HepG2 (cell line): ENCODE results near the gene WEE1. TPM values are rescaled to one million over a fixed set of nuclear protein-coding genes. Genes with fewer than 3 reads are reported as not detected.

ENCODE experiments used
- CCDC6 ChIP-seq: sonication (generic); formaldehyde crosslinking; IDR thresholded peaks from 2 replicates; pipeline ENCODE4 v1.8.1; 2022; ENCODE audit warnings: mild to moderate bottlenecking, missing genetic modification reagents, moderate library complexity
- DPF2 ChIP-seq: sonication (generic); formaldehyde crosslinking; IDR thresholded peaks from 2 replicates; pipeline ENCODE4 v1.4.0; 2020; ENCODE audit warnings: mild to moderate bottlenecking, low read depth, missing genetic modification reagents, borderline replicate concordance
- FOSL1 ChIP-seq: sonication (generic); formaldehyde crosslinking; IDR thresholded peaks from 2 replicates; pipeline ENCODE4 v1.9.0; 2021; ENCODE audit warnings: missing genetic modification reagents, borderline replicate concordance
- HOXA5 ChIP-seq: sonication (generic); formaldehyde crosslinking; IDR thresholded peaks from 2 replicates; pipeline ENCODE4 v1.4.0; 2020; ENCODE audit warnings: missing genetic modification reagents
- JUN ChIP-seq: sonication (generic); formaldehyde crosslinking; IDR thresholded peaks from 2 replicates; pipeline ENCODE4 v1.4.0; 2020; ENCODE audit warnings: mild to moderate bottlenecking, missing genetic modification reagents
- KLF9 ChIP-seq: IDR thresholded peaks from 2 replicates; pipeline ENCODE4 v1.6.1; 2016; ENCODE audit warnings: low read depth
- MXI1 ChIP-seq: IDR thresholded peaks from 3 replicates; pipeline ENCODE4 v1.6.1; 2012; ENCODE audit warnings: low read depth, low read length, inconsistent platforms, borderline replicate concordance
- PCBP2 ChIP-seq: fragments of 200-400 bp; formaldehyde crosslinking; optimal IDR thresholded peaks from 2 replicates; pipeline ENCODE3; 2018; ENCODE audit warnings: low read length, low read depth; ENCODE audit not compliant: poor library complexity, severe bottlenecking
- POLR2A ChIP-seq, 2 experiments: IDR thresholded peaks; 2 replicates each; pipeline ENCODE4 v1.6.1; 2011; ENCODE audit warnings: low read depth in 2 of 2, low read length in 2 of 2, mild to moderate bottlenecking in 1 of 2, moderate library complexity in 1 of 2; ENCODE audit not compliant: insufficient read depth in 1 of 2
- RCOR2 ChIP-seq: IDR thresholded peaks from 2 replicates; pipeline ENCODE4 v1.6.1; 2016; ENCODE audit warnings: missing biosample characterization, missing genetic modification reagents
- RORA ChIP-seq: sonication (generic); formaldehyde crosslinking; IDR thresholded peaks from 2 replicates; pipeline ENCODE4 v1.5.0; 2020; ENCODE audit warnings: mild to moderate bottlenecking, missing genetic modification reagents, moderate library complexity
- TEAD3 ChIP-seq: optimal IDR thresholded peaks from 2 replicates; pipeline ENCODE3; 2016; ENCODE audit warnings: borderline replicate concordance
- ZNF205 ChIP-seq: IDR thresholded peaks from 2 replicates; pipeline ENCODE4 v1.6.1; 2018; ENCODE audit warnings: missing biosample characterization, missing genetic modification reagents
- ZNF292 ChIP-seq: sonication (generic); formaldehyde crosslinking; IDR thresholded peaks from 2 replicates; pipeline ENCODE4 v1.8.1; 2022; ENCODE audit warnings: mild to moderate bottlenecking, low read depth, missing genetic modification reagents, borderline replicate concordance
- ZNF563 ChIP-seq: sonication (generic); formaldehyde crosslinking; IDR thresholded peaks from 2 replicates; pipeline ENCODE4 v1.8.0; 2022; ENCODE audit warnings: mild to moderate bottlenecking, moderate library complexity, missing genetic modification reagents
- ZNF652 ChIP-seq: IDR thresholded peaks from 2 replicates; pipeline ENCODE4 v1.6.1; 2016; ENCODE audit warnings: low read depth, borderline replicate concordance
- ZNF674 ChIP-seq: sonication (generic); formaldehyde crosslinking; IDR thresholded peaks from 2 replicates; pipeline ENCODE4 v1.5.0; 2020; ENCODE audit warnings: low read depth, mild to moderate bottlenecking, missing genetic modification reagents
- ZNF879 ChIP-seq: sonication (generic); formaldehyde crosslinking; IDR thresholded peaks from 2 replicates; pipeline ENCODE4 v1.8.1; 2023; ENCODE audit warnings: missing genetic modification reagents
- ZSCAN9 ChIP-seq: IDR thresholded peaks from 2 replicates; pipeline ENCODE4 v1.6.1; 2016; ENCODE audit warnings: borderline replicate concordance
- polyA plus RNA-seq, 8 experiments: library from polyadenylated mRNA; depleted of rRNA in 3 of 8; stranded (reverse) in 7 of 8; unstranded in 1 of 8; fragments of >200 nt; fragmentation: Illumina TruSeq in 4 of 8; extraction: Trizol in 4 of 8; gene quantifications; 2 replicates each; pipeline versions ENCODE4 v1.2.1 to v1.2.3, GENCODE V29; 2011 to 2016; ENCODE audit warnings: low read depth in 4 of 8, missing spikeins in 1 of 8, mixed read lengths in 1 of 8; ENCODE audit not compliant: insufficient read depth in 1 of 8
- total RNA-seq, 5 experiments: library from RNA; depleted of rRNA; stranded (reverse); fragments of >200 nt; fragmentation: Illumina TruSeq; extraction: Trizol; gene quantifications; 2 replicates each; pipeline ENCODE4 v1.2.3, GENCODE V29; 2016; ENCODE audit warnings: low read depth in 1 of 5
- TF ChIP-seq, protein P1 (sequence below): sonication (generic); formaldehyde crosslinking; IDR thresholded peaks from 2 replicates; pipeline ENCODE4 v1.4.0; 2020; ENCODE audit warnings: mild to moderate bottlenecking, missing genetic modification reagents
- TF ChIP-seq, protein P2 (sequence below): sonication (generic); formaldehyde crosslinking; IDR thresholded peaks from 2 replicates; pipeline ENCODE4 v1.4.0; 2020; ENCODE audit warnings: mild to moderate bottlenecking, missing genetic modification reagents

The WEE1 gene
- total and polyA plus RNA-seq, 2 of the 13 experiments (the other 11 are each of a cell fraction or from before 2014, with no cell fraction given), result 31.4 to 63.7 TPM

DNA sequence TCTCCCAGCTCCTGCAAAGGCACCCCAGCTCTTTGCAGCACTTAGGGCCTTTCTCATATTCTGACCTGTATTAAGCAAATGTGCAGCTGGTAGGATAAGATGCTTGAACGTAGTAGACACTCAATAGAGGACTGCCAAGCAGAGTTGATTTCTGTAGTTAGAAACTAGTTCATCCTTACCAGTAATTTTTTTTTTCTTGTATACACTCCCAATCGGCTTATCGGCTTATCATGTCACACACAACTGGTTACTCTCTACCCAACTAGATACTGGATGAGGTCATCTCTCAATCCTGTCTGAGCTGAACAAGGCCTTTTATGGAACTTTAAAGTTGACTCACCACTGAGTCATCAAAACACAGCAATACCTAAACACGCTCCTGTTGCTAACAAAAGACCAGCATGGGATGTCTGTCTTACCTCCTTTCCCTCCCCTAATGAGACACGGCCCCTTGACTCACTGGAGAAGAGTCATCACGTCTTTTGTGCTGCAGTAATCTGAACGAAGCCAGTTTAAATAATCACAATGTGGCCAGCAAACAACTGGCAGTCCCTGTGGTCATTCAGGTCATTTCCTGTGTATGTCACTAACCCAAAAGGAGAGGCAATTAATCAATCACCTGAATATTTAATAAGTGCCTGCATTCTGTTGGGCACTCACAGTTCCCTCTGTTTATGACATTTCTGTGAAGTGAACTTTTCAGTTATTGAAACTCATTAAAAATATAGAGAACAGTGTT lies 7.5 kb upstream of the WEE1 start (continued):
- TF ChIP-seq, protein P1, sequence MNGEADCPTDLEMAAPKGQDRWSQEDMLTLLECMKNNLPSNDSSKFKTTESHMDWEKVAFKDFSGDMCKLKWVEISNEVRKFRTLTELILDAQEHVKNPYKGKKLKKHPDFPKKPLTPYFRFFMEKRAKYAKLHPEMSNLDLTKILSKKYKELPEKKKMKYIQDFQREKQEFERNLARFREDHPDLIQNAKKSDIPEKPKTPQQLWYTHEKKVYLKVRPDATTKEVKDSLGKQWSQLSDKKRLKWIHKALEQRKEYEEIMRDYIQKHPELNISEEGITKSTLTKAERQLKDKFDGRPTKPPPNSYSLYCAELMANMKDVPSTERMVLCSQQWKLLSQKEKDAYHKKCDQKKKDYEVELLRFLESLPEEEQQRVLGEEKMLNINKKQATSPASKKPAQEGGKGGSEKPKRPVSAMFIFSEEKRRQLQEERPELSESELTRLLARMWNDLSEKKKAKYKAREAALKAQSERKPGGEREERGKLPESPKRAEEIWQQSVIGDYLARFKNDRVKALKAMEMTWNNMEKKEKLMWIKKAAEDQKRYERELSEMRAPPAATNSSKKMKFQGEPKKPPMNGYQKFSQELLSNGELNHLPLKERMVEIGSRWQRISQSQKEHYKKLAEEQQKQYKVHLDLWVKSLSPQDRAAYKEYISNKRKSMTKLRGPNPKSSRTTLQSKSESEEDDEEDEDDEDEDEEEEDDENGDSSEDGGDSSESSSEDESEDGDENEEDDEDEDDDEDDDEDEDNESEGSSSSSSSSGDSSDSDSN, result no peak
- no peak for TF ChIP-seq PCBP2
- no peak for TF ChIP-seq ZNF674 (CRISPR knock-in tag)
- no peak; the same call in 1 of the 2 replicates for TF ChIP-seq HOXA5 (CRISPR knock-in tag)
- peak; percentile 59; the same call in 1 of the 2 replicates for TF ChIP-seq RCOR2
- TF ChIP-seq FOSL1 (CRISPR knock-in tag), result peak; percentile 88
- peak; percentile 85; the same call in 1 of the 3 replicates for TF ChIP-seq MXI1
- TF ChIP-seq ZNF292 (CRISPR knock-in tag), result peak; percentile 36; the same call in 1 of the 2 replicates
- TF ChIP-seq KLF9 (CRISPR knock-in tag), result 0 out of 2 replicates have a peak, but pooled peaks have one; percentile 63
- TF ChIP-seq ZNF652 (CRISPR knock-in tag), result peak; percentile 48; the same call in 1 of the 2 replicates
- TF ChIP-seq DPF2 (CRISPR knock-in tag), result peak; percentile 66; the same call in 1 of the 2 replicates
- TF ChIP-seq TEAD3, result peak; percentile 86
- 0 out of 2 replicates have a peak, but pooled peaks have one; percentile 43 for TF ChIP-seq ZNF205 (CRISPR knock-in tag)
- 0 out of 2 replicates have a peak, but pooled peaks have one; percentile 43 for TF ChIP-seq ZSCAN9 (CRISPR knock-in tag)
- no peak for TF ChIP-seq ZNF563
- no peak for TF ChIP-seq ZNF879 (CRISPR knock-in tag)
- TF ChIP-seq, protein P2, sequence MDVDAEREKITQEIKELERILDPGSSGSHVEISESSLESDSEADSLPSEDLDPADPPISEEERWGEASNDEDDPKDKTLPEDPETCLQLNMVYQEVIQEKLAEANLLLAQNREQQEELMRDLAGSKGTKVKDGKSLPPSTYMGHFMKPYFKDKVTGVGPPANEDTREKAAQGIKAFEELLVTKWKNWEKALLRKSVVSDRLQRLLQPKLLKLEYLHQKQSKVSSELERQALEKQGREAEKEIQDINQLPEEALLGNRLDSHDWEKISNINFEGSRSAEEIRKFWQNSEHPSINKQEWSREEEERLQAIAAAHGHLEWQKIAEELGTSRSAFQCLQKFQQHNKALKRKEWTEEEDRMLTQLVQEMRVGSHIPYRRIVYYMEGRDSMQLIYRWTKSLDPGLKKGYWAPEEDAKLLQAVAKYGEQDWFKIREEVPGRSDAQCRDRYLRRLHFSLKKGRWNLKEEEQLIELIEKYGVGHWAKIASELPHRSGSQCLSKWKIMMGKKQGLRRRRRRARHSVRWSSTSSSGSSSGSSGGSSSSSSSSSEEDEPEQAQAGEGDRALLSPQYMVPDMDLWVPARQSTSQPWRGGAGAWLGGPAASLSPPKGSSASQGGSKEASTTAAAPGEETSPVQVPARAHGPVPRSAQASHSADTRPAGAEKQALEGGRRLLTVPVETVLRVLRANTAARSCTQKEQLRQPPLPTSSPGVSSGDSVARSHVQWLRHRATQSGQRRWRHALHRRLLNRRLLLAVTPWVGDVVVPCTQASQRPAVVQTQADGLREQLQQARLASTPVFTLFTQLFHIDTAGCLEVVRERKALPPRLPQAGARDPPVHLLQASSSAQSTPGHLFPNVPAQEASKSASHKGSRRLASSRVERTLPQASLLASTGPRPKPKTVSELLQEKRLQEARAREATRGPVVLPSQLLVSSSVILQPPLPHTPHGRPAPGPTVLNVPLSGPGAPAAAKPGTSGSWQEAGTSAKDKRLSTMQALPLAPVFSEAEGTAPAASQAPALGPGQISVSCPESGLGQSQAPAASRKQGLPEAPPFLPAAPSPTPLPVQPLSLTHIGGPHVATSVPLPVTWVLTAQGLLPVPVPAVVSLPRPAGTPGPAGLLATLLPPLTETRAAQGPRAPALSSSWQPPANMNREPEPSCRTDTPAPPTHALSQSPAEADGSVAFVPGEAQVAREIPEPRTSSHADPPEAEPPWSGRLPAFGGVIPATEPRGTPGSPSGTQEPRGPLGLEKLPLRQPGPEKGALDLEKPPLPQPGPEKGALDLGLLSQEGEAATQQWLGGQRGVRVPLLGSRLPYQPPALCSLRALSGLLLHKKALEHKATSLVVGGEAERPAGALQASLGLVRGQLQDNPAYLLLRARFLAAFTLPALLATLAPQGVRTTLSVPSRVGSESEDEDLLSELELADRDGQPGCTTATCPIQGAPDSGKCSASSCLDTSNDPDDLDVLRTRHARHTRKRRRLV (CRISPR knock-in tag), result no peak
- TF ChIP-seq POLR2A (IDR thresholded peaks at IDR 0.05; ENCODE audit: insufficient read depth in 1 of 2, low read depth in 2 of 2, low read length in 2 of 2), result peak in 1 of 2 experiments; percentile 58; a peak in 1 of 4 replicates
- 0 out of 2 replicates have a peak, but pooled peaks have one; percentile 58 for TF ChIP-seq CCDC6 (CRISPR knock-in tag)
- no peak for TF ChIP-seq RORA
- TF ChIP-seq JUN (CRISPR knock-in tag), result peak; percentile 98
